Ishikawa (cell line): ENCODE data around the gene VANGL1.

ENCODE experiments used
- CEBPB ChIP-seq: IDR thresholded peaks from 2 replicates; pipeline ENCODE4 v1.6.1; 2012
- EP300 ChIP-seq: IDR thresholded peaks from 2 replicates; pipeline ENCODE4 v1.6.1; 2012; ENCODE audit warnings: borderline replicate concordance
- TCF12 ChIP-seq: IDR thresholded peaks from 2 replicates; pipeline ENCODE4 v1.6.1; 2012; ENCODE audit warnings: low read depth
- TEAD4 ChIP-seq: IDR thresholded peaks from 2 replicates; pipeline ENCODE4 v1.6.1; 2012
- YY1 ChIP-seq: IDR thresholded peaks from 2 replicates; pipeline ENCODE4 v1.6.1; 2012; ENCODE audit warnings: low read depth
- TF ChIP-seq, protein P1 (sequence below): IDR thresholded peaks from 2 replicates; pipeline ENCODE4 v1.6.1; 2012; ENCODE audit warnings: low read depth, mild to moderate bottlenecking

DNA sequence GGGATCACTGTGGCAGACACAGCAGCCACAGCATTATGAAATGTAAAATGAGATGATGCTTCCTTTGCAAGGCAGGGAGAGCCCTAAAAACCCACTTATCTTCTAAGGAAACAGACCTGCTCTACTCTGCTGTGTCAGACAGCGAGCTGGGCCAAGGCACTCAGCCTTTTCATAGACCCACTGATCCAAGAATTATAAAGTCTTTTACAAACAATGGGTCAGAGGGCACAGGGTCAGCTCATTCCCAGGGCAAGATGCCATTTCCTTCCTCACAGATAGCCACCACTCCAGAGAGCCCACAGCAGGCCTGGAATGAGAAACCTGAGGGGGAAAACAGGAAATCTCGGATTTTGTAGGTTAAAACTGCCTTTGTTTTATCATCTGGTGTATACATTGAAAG lies 83.8 kb downstream of the VANGL1 start:
- TF ChIP-seq CEBPB (no peak), TCF12 (no peak), EP300 (no peak), YY1 (no peak), TEAD4 (no peak)
- TF ChIP-seq, protein P1, sequence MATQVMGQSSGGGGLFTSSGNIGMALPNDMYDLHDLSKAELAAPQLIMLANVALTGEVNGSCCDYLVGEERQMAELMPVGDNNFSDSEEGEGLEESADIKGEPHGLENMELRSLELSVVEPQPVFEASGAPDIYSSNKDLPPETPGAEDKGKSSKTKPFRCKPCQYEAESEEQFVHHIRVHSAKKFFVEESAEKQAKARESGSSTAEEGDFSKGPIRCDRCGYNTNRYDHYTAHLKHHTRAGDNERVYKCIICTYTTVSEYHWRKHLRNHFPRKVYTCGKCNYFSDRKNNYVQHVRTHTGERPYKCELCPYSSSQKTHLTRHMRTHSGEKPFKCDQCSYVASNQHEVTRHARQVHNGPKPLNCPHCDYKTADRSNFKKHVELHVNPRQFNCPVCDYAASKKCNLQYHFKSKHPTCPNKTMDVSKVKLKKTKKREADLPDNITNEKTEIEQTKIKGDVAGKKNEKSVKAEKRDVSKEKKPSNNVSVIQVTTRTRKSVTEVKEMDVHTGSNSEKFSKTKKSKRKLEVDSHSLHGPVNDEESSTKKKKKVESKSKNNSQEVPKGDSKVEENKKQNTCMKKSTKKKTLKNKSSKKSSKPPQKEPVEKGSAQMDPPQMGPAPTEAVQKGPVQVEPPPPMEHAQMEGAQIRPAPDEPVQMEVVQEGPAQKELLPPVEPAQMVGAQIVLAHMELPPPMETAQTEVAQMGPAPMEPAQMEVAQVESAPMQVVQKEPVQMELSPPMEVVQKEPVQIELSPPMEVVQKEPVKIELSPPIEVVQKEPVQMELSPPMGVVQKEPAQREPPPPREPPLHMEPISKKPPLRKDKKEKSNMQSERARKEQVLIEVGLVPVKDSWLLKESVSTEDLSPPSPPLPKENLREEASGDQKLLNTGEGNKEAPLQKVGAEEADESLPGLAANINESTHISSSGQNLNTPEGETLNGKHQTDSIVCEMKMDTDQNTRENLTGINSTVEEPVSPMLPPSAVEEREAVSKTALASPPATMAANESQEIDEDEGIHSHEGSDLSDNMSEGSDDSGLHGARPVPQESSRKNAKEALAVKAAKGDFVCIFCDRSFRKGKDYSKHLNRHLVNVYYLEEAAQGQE: no peak
